Upper lobe of left lung (tissue), 6 donors: ENCODE measurements around the gene APOOL. TPM values are rescaled to one million over a fixed set of nuclear protein-coding genes. Genes with fewer than 3 reads are reported as not detected.

Experiments
- ATAC-seq, 2 donors: fragments of 200-7000 bp; cut with Tn5 transposase; one replicate each; pipeline ENCODE4 v1.9.1; 2022; ENCODE audit warnings: mild to moderate bottlenecking in 2 of 2, moderate library complexity in 2 of 2; ENCODE audit not compliant: low FRiP score in 2 of 2
- DNase-seq, 2 donors: peaks; one replicate each; pipeline ENCODE4 v3.0.0-alpha.2; 2019 to 2020
- H3K27ac ChIP-seq, 4 donors: fragments of 200-600 bp; sonication (generic); one replicate each; pipeline ENCODE4 v1.5.1; 2016 to 2019
- H3K27me3 ChIP-seq, 4 donors: fragments of 200-600 bp; sonication (generic); one replicate each; pipeline ENCODE4 v1.5.1; 2017 to 2019
- H3K36me3 ChIP-seq, 4 donors: fragments of 200-600 bp; sonication (generic); one replicate each; pipeline ENCODE4 v1.5.1; 2016 to 2019
- H3K4me1 ChIP-seq, 4 donors: fragments of 200-600 bp; sonication (generic); one replicate each; pipeline ENCODE4 v1.5.1; 2018 to 2019
- H3K4me3 ChIP-seq, 4 donors: fragments of 200-600 bp; sonication (generic); one replicate each; pipeline ENCODE4 v1.5.1; 2017 to 2019; ENCODE audit warnings: mild to moderate bottlenecking in 2 of 4, moderate library complexity in 1 of 4
- H3K9me3 ChIP-seq, 4 donors: fragments of 200-600 bp; sonication (generic); one replicate each; pipeline ENCODE4 v1.5.1; 2018 to 2019
- EP300 ChIP-seq, 4 donors: sonication (generic); formaldehyde crosslinking; IDR thresholded peaks; one replicate each; pipeline ENCODE4 v1.5.1; 2017; ENCODE audit warnings: antibody characterized with exemption in 4 of 4, control low read depth in 2 of 4
- POLR2A ChIP-seq, 4 donors: fragments of 450-650 bp; IDR thresholded peaks; one replicate each; pipeline ENCODE4 v1.5.1; 2016 to 2017; ENCODE audit warnings: antibody characterized with exemption in 4 of 4, mild to moderate bottlenecking in 2 of 4
- POLR2AphosphoS5 ChIP-seq, 2 donors: sonication (generic); formaldehyde crosslinking; IDR thresholded peaks; one replicate each; pipeline ENCODE4 v1.5.1; 2017; ENCODE audit warnings: antibody characterized with exemption in 2 of 2
- WGBS, 2 donors: methylation state at CpG; one replicate each; pipeline ENCODE4 v1.1.5; 2017 to 2018; 5-methylcytosine and 5-hydroxymethylcytosine counted together
- total RNA-seq, 6 donors: library from RNA; depleted of rRNA in 4 of 6; stranded (reverse); fragments of >200 nt in 4 of 6; gene quantifications; one replicate each; pipeline versions ENCODE4 v1.1.0 to v1.2.1, GENCODE V29; 2016 to 2021
- TF ChIP-seq, protein P1 (sequence below), 6 experiments: fragments of 450-650 bp in 4 of 6; fragments of 200-600 bp in 2 of 6; sonication (generic) in 2 of 6; IDR thresholded peaks; one replicate each; pipeline ENCODE4 v1.5.1; 2016 to 2019; ENCODE audit warnings: antibody characterized with exemption in 6 of 6
- donor health status: DM: no; HTN: no; CAD: no; lungs with moderate emphysema.
- donor health status: DM: no; HTN: yes; CAD: no; lungs with severe emphysema.

Gene APOOL
- total RNA-seq, 6 donors from 2014 or later = 3.8 to 17.0 (median 11.6) TPM

DNA sequence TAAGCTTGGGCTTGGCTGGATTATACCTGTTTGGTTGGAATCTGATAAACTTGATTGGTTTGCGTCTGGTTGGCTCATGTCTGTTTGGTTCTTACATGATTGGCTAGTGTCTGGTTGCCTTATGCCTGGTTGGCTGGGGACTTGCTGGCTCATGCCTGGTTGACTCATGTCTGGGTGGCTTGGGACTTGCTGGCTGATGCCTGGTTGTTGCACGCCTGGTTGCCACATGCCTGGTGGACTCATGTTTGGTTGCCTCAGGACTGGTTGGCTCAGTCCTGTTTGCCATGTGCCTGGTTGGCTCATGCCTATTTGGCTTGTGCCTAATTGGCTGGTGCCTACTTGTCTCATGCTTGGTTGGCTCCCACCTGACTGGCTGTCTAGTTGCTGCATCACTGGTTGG, 104.5 kb downstream of the APOOL start:
- Histone ChIP-seq H3K4me3 (no peak overlapping the region), H3K9me3 (no peaks in the 10 kb centered on the region), H3K4me1 (no peaks in the 10 kb centered on the region)

DNA sequence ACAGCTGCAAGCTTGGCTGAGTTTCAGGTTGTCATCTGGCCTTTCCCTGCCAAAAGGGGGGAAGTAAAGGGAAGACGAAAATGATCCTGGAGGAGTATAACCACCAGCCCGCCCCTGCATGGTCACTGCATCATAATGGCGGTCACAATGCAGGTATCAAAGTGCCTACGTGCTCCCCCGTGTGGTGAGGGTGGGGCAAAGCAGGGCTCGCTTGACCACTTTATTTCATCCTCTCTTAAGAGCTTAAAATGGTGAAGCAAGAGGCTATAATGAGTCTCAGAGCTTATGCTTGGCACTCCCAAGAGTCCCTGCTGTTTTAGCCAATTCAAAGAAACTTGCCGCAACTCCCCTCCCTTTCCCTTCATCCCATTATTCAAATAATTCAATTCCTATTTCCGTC, 105.6 kb downstream of the APOOL start:
- Histone ChIP-seq H3K27ac (no peak overlapping the region), H3K36me3 (no peaks in the 10 kb centered on the region), H3K4me1 (no peaks in the 10 kb centered on the region), H3K27me3 (no peaks in the 10 kb centered on the region), H3K9me3 (no peaks in the 10 kb centered on the region), H3K4me3 (no peak overlapping the region)
- 48 to 79% methylated on average over 8 of the region's 8 CpGs for WGBS, 2 donors
- DNase-seq (no peak), ATAC-seq (no peak)
- TF ChIP-seq, protein P1, sequence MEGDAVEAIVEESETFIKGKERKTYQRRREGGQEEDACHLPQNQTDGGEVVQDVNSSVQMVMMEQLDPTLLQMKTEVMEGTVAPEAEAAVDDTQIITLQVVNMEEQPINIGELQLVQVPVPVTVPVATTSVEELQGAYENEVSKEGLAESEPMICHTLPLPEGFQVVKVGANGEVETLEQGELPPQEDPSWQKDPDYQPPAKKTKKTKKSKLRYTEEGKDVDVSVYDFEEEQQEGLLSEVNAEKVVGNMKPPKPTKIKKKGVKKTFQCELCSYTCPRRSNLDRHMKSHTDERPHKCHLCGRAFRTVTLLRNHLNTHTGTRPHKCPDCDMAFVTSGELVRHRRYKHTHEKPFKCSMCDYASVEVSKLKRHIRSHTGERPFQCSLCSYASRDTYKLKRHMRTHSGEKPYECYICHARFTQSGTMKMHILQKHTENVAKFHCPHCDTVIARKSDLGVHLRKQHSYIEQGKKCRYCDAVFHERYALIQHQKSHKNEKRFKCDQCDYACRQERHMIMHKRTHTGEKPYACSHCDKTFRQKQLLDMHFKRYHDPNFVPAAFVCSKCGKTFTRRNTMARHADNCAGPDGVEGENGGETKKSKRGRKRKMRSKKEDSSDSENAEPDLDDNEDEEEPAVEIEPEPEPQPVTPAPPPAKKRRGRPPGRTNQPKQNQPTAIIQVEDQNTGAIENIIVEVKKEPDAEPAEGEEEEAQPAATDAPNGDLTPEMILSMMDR (IDR thresholded peaks at IDR 0.05) = peak in 2 of 6 experiments; percentile 11 to 23
- TF ChIP-seq POLR2AphosphoS5 (IDR thresholded peaks at IDR 0.05) = no peak

More for the DNA sequence above, 104.5 kb downstream of the APOOL start:
- Histone ChIP-seq H3K27ac (no peak overlapping the region), H3K27me3 (no peaks in the 10 kb centered on the region), H3K36me3 (no peaks in the 10 kb centered on the region)
- no peak for TF ChIP-seq EP300 (IDR thresholded peaks at IDR 0.05)
- no peak for TF ChIP-seq POLR2A (IDR thresholded peaks at IDR 0.05)
- TF ChIP-seq, protein P1 (IDR thresholded peaks at IDR 0.05) = no peak
- TF ChIP-seq POLR2AphosphoS5 (IDR thresholded peaks at IDR 0.05) = no peak
- DNase-seq = peak in 1 of 2 donors; percentile 0
- no peak for ATAC-seq
- WGBS, 2 donors = 92 to 100% methylated on average over 1 to 2 of the region's 2 CpGs

DNA sequence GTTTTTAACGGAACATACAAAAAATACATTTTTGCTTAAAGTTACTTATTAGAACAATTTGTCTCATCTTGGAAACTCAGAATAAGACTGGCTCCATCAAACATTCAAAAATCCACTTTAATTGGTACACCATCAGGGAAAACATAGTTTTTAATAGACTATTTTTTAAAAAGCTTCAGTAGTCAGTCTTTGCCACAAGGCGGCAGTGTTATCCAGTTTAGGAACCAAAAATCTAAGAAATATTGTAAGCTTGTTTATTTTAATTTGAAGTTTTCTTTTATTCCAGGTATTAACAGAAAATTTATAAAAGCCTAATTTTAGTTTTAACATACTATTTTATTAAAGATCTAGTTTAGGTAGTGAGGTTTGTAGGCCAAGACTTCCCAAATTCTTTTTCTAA, 107.7 kb downstream of the APOOL start:
- Histone ChIP-seq H3K27me3 (no peaks in the 10 kb centered on the region), H3K27ac (no peak overlapping the region), H3K4me3 (no peak overlapping the region), H3K4me1 (no peaks in the 10 kb centered on the region), H3K9me3 (no peaks in the 10 kb centered on the region), H3K36me3 (no peaks in the 10 kb centered on the region)
- TF ChIP-seq POLR2A (IDR thresholded peaks at IDR 0.05) (no peak), POLR2AphosphoS5 (IDR thresholded peaks at IDR 0.05) (no peak), EP300 (IDR thresholded peaks at IDR 0.05) (no peak)
- TF ChIP-seq, protein P1 (IDR thresholded peaks at IDR 0.05) = peak in 4 of 6 experiments; percentile 28 to 60 (median 42)
- ATAC-seq = no peak
- no peak for DNase-seq
- 31 to 40% methylated on average over 2 of the region's 2 CpGs for WGBS, 2 donors

DNA sequence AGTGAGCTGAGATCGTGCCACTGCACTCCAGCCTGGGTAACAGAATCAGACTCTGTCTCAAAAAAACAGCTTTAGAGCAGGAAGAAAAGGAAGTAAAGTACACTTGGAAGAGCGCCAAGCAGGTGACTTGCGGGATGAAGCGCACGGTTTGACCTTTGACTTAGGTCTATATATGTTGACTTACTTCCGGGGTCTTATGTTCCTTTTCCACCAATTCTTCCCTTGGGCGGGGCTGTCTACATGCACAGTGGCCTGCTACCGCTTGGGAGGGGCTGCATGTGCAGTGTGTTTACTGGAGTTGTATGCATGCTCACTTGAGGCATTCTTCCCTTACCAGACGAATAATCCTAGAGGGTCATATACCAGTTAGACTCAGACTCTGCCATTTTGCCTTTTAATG, 108.6 kb downstream of the APOOL start:
- ATAC-seq (no peak), DNase-seq (no peak)
- Histone ChIP-seq H3K4me3 (no peak overlapping the region), H3K36me3 (no peaks in the 10 kb centered on the region), H3K9me3 (no peaks in the 10 kb centered on the region), H3K4me1 (no peaks in the 10 kb centered on the region), H3K27ac (no peak overlapping the region), H3K27me3 (no peaks in the 10 kb centered on the region)
- 49 to 52% methylated on average over 7 to 9 of the region's 9 CpGs for WGBS, 2 donors
- TF ChIP-seq POLR2A (IDR thresholded peaks at IDR 0.05) (no peak), POLR2AphosphoS5 (IDR thresholded peaks at IDR 0.05) (no peak), EP300 (IDR thresholded peaks at IDR 0.05) (no peak)
- TF ChIP-seq, protein P1 (IDR thresholded peaks at IDR 0.05) = no peak

DNA sequence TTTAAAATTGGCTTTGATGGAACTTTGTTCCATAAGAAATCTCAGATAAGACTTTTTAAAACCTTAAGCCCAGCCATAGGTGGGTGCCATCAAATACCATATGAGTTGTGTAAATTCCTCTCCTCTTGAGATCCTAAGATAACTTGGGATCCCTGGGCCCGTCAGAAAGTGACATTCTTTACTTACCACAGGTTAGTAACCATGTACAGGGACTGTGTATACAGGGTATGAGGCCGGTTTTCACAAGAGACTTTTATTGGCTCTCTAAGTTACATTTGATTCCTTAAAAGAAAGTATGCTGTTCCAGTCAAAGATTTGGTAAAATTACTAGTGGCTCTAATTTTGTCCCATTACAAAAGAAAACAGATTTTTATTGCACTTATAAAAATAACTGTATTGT, 110.1 kb downstream of the APOOL start:
- no peaks in the 10 kb centered on the region for H3K27me3 ChIP-seq
- H3K4me1 ChIP-seq = no peaks in the 10 kb centered on the region
- WGBS, 2 donors = 50 to 86% methylated on average over 2 of the region's 2 CpGs
- no peak for ATAC-seq
- TF ChIP-seq POLR2AphosphoS5 (IDR thresholded peaks at IDR 0.05) = no peak
- H3K36me3 ChIP-seq = no peaks in the 10 kb centered on the region
- H3K9me3 ChIP-seq = no peaks in the 10 kb centered on the region
- no peak overlapping the region for H3K27ac ChIP-seq
- H3K4me3 ChIP-seq = no peak overlapping the region
- DNase-seq = no peak
